GM18909 (cell line): Measurements from ENCODE around the gene OR52E4.

Experiments used
- ATAC-seq: cut with Tn5 transposase; IDR thresholded peaks from one replicate; pipeline ENCODE4 v1.9.1; 2021; ENCODE audit warnings: mild to moderate bottlenecking; ENCODE audit not compliant: unreplicated experiment, poor library complexity

OR52E4 gene

DNA sequence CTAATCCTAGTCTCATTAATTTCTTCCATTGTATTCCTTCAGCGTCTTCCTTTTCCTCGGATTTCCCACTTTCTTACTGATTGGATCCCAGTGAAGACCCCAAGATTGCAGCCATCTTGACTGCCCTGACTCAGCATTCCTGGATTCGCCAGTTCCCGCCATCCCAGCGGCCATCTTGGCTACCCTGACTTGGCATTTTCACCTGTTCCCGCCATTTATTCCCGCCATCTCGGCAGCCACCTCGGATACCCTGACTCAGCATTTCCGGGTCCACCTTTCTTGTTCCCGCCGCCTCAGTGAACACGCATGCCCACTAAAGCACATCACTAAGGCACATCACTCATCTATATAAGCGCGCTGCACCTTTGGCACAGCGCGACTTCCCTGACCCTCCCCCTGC is 47.8 kb downstream of the OR52E4 start:
- ATAC-seq = no peak

GRCh38 chr11:5928811-5929210 is 48.4 kb downstream of the OR52E4 start:
- ATAC-seq = no peak

DNA sequence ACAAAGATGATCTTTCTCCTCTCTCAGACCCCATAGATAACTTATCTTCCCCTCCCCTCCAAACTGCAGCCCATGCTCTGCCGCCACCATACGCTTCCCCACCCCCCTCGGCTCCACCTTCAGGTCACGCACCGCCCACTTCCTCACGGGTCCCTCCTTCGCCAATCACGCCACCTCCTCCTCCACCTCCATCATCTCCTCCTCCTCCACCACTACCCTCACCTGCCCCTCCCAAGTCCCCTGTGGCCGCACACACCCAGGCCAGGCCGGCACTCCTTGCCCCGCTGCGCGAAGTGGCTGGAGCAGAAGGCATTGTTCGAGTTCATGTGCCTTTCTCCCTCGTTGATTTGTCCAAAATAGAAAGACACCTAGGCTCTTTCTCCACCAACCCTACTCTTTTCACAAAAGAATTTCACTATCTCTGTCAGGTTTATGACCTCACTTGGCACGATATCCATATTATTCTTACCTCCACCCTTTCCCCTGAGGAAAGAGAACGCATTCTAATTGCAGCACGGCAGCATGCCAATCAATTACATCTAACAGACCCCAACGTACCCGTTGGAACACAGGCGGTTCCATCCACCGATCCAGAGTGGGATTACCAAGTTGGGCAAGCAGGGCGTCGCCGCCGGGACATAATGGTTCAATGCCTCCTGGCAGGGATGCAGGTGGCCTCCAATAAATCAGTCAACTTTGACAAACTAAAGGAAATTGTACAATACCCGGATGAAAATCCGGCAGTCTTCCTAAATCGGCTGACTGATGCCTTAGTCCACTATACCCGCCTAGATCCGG is 49.3 kb downstream of the OR52E4 start:
- ATAC-seq = no peak

DNA sequence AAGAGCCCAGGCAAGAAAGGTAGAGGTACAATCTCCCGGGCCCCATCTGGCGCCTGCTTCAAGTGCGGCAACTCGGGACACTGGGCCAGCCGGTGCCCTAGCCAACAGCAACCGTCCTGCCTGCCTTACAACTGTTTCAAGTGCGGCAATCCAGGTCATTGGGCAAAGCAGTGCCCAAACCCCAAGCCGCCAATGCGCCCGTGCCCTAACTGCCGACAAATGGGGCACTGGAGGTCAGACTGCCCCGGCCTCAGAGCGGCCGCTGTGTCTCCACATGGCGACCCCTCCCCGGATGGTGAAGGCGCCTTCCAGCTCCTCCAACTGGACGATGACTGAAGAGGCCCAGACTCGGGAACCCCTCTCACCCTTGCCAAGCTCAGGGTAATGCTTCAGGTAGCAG is 50.2 kb downstream of the OR52E4 start:
- ATAC-seq = no peak

GRCh38 chr11:5931061-5931460 is 50.6 kb downstream of the OR52E4 start:
- no peak for ATAC-seq

DNA sequence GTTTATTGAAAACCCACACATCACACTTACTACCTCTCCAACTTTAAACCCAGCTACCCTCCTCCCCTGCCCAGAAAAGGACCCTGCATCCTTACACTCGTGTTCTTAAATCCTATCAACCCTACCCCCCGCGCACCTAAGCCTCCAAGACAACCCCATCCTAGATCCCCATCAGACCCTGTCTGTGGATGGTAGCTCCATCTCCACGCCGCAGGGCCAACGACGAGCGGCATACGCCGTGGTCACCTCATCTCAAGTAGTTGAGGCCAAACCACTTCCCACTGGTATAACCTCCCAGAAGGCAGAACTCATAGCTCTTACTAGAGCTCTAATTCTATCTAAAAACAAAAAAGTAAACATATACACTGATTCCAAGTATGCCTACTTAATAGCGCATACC is 52.2 kb downstream of the OR52E4 start:
- ATAC-seq = no peak

DNA sequence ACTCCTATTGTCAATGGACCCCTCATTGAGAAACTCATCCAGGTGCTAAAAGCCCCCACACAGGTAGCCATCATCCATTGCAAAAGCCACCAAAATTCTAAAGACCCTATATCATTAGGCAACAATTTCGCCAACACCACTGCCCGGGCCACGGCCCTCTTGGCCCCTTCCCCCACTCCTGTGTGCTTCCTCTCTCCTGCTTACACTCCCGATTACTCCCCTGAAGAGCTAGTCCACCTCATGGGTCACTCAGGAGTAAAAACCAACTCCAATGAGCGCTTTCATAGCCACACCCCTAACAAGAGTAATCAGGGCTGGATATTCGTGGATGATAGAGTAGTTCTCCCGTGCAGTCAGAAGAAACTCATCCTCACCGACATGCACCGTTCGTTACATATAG is 52.7 kb downstream of the OR52E4 start:
- no peak for ATAC-seq
